ENCODE results near the gene ABR.
"Not testable (repeated sequence)": the region's sequence is repeated elsewhere in the genome, so short reads cannot be mapped to it uniquely, and the experiment has no call there.

GRCh38 chr17:971861-972260, 207.9 kb downstream of the ABR start:
- TF ChIP-seq TAF1, POLR2A, SPI1, POLR2AphosphoS5 (IDR thresholded peaks at IDR 0.05; ENCODE audit: low read depth, low read length): not testable (repeated sequence)

All from GM12891 (cell line).